GM12872 (cell line): ENCODE results near the gene PAPPA.

ENCODE experiments used
- TF ChIP-seq, protein P1 (sequence below): IDR thresholded peaks from 3 replicates; pipeline ENCODE4 v1.5.1; 2011; ENCODE audit warnings: low read depth, mild to moderate bottlenecking, low read length, moderate library complexity; ENCODE audit not compliant: insufficient read depth

Gene PAPPA

DNA sequence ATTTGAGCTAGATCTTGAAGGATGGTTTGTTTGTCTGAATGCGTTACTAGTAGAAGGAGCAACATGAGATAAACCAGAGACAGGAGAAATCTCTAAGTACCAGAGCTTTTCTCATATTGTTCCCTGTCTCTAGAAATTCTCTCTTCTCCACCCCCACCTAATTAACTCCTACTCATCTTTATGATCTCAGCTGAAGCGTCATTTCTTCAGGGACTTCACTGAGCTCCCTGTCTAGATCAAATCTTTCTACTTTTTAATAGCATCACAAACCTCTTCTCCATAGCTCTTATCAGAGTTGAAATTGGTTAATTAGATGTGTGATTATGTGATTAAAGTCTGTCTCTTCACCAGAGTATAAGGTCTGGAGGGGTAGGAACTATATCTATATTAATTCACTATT lies 226.2 kb downstream of the PAPPA start:
- TF ChIP-seq, protein P1, sequence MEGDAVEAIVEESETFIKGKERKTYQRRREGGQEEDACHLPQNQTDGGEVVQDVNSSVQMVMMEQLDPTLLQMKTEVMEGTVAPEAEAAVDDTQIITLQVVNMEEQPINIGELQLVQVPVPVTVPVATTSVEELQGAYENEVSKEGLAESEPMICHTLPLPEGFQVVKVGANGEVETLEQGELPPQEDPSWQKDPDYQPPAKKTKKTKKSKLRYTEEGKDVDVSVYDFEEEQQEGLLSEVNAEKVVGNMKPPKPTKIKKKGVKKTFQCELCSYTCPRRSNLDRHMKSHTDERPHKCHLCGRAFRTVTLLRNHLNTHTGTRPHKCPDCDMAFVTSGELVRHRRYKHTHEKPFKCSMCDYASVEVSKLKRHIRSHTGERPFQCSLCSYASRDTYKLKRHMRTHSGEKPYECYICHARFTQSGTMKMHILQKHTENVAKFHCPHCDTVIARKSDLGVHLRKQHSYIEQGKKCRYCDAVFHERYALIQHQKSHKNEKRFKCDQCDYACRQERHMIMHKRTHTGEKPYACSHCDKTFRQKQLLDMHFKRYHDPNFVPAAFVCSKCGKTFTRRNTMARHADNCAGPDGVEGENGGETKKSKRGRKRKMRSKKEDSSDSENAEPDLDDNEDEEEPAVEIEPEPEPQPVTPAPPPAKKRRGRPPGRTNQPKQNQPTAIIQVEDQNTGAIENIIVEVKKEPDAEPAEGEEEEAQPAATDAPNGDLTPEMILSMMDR = no peak

DNA sequence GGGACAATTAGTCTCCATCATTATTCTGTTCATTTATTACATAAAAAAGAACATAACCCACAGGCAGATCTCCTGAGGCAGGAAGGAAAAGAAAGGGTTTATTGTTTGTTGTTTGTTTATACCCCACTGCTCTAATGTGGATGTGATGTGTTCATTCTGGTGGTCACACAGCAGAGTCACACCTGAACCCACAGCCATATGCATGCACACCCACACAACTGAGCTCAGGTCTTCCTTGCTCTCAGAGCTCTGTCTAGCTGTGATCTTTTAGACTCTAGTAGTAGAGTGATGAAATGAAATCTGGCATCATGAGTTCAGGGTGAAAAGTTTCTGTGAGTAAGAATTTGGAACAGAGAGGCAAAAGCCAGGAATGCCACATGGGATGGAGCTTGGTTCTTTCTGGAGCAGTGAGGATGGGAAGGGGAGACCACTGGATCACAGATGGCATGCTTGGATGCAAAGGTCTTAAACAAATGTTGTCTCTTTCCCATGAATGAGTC lies 227.0 kb downstream of the PAPPA start:
- TF ChIP-seq, protein P1 = no peak

DNA sequence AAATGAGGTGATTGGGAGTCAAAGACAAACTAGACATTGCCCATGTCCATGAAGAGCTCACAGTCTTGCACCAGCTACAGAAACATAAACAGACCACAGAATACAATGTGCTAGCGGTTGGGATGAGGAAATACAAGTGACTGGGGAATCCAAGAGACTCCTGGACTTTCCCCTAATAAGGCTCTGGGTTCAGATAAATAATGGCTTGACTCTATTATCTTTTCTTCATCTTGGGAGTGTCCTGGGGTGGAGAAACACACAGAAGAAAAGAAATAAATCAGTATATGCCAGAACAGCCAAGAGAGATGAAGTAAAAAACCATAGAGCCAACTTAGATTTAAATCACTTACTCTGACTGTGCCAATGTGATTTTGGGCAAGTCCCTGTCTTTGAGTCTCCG lies 227.8 kb downstream of the PAPPA start:
- TF ChIP-seq, protein P1 = no peak

DNA sequence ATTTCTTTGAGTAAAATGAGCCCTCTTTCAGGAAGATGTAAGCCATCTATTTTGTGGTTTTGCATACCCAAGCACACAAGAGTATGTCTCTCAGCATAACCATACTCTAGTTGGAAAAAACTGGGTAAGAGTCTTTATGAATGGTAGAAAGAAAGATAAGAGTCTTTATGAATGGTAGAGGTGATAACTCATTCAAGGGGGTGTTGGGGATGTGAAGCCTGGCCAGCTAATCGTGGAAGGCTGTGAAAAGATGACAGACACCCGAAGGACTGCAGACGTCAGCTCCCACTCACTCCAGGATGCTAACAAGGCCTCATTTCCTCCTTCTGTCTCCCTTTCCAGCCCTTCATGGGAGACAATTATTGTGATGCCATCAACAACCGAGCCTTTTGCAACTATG lies 228.5 kb downstream of the PAPPA start:
- TF ChIP-seq, protein P1 = no peak

DNA sequence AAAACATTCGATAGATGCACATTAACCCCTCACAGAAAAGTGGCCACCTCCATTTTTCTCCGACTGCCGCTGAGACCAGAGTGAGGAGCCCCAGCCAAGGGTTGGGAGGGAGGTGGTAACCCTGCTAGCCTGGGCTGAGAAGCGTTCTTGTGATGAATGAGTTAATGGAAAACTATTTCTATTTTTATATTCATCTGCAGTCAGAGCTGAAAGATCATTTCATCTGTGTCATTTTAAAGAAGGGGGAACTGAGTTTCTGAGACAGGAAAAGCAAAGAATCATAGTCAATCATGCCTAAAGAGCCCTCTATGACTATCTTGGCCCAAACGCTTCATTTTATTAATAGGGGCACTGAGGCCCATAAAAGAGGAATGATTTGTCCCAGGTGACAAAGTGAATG lies 229.5 kb downstream of the PAPPA start:
- TF ChIP-seq, protein P1 = no peak

DNA sequence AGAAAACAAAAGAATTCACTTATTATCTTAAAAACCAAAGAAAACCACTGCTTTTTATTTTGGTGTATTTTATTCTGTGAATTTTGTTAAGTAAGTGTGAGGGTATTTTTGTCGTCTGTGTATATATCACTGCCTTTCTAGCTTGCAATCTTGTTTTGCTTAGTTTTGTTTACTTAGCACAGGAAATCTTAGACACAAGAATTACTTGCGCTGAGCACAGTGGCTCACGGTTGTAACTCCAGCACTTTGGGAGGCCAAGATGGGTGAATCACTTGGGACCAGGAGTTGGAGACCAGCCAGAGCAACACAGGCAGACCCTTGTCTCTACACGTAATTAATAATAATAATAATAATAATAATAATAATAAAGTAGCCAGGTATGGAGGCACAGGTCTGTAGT lies 230.3 kb downstream of the PAPPA start:
- TF ChIP-seq, protein P1 = no peak

DNA sequence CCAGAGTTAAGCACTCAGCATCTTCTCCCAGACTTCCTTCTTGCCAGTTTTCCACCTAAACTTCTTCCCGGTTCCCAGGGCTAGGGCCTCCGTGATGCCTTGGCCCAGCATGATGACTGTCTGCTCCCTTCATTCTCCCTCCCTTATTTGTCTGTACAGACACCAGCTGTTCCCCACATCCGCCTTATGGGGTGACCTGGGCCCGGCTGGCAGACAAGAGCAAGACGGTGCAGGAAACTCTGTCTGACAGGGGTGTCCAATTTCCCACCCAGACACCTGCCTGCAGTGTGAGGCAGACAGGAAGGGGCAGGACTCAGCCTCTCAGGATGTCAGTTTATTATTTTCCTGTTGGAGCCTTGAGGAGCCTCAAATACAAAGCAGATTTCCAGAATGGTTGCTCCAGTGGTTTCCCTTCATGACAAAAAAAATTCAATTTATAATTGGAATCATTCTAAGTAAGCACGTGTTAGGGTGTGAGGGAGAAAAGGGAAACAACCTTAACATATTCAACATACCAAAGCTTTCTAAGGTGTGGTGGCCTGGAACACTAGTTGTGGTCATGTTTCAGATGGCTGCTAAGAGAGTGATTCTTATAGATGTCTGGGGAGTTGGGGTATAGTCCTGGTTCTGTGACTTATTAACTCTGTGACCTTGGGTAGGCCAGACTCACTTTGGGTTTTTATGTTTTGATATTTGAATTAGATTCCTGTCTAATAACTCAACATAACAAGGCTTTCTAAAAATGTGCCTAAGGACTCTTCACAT lies 234.5 kb downstream of the PAPPA start:
- TF ChIP-seq, protein P1 = no peak
